GM06990 (cell line): ENCODE data around the gene SERPINA5.

Source experiments
- DNase-seq: peaks from one replicate; pipeline ENCODE4 v3.0.0-alpha.2; 2011; ENCODE audit not compliant: insufficient read length; ENCODE audit errors: extremely low read depth
- H3K27me3 ChIP-seq: replicated peaks from 2 replicates; pipeline ENCODE4 v1.6.0; 2011; ENCODE audit warnings: low read length; ENCODE audit not compliant: control insufficient read depth, insufficient read depth
- H3K36me3 ChIP-seq: 2 replicates; pipeline ENCODE4 v1.5.1; 2011; ENCODE audit warnings: low read length; ENCODE audit not compliant: control insufficient read depth, insufficient read depth
- H3K4me3 ChIP-seq: replicated peaks from 2 replicates; pipeline ENCODE4 v1.5.1; 2011; ENCODE audit warnings: low read depth, mild to moderate bottlenecking, control low read depth, low read length
- CTCF ChIP-seq: IDR thresholded peaks from 2 replicates; pipeline ENCODE4 v1.5.1; 2011; ENCODE audit warnings: low read length, control low read depth, mild to moderate bottlenecking, inconsistent platforms; ENCODE audit not compliant: insufficient read depth, poor library complexity, severe bottlenecking

Gene SERPINA5

GRCh38 chr14:94548131-94548998 is 32.9 kb upstream of the SERPINA5 start:
- no peak for TF ChIP-seq CTCF
- Histone ChIP-seq H3K4me3 (no peak overlapping the region), H3K36me3 (no peaks in the 10 kb centered on the region), H3K27me3 (no peaks in the 10 kb centered on the region)
- no peak for DNase-seq

DNA sequence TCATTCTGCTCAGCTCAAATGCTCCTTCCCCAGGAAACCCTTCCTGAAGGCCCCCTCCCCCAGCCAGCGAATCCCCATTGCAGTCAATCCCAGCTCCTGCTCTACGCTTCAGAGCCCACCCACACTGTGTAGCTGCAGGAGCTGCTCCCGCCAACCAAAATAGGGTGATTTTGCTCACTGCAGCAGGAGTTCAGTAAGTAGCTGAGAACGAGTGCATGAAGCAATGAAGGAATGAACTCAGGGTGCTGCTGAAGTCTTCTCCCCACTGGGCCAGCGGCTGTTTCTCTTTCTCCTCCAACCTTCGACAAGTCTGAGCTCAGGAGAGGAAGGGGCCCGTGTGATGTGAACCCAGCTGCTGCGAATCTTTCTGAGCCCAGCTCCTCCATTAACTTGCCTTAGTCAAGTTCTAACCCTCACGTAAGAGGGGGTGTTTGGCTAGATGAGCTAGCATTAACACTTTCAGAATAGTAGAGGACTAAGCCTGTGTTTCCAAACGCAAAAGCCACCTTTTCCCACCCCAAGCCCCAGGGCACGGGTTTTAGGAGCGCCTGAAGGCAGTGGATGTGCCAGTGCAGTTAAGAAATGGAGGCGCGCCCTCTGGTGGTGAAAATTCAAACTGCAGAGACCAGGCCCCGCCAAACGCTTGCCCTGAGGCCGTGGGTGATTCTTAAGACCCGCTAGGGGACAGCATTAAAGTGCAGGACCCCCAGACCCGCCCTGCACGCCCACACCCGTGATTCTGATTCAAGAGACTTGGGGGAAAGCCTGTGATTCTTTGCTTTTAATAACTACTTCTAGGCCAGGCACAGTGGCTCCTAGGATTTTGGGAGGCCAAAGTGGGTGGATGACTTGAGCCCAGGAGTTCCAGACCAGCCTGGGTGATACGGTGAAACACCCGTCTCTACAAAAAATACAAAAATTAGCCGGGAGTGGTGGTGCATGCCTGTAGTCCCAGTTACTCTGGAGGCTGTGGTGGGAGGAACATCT is 31.9 kb upstream of the SERPINA5 start:
- TF ChIP-seq CTCF, result peak; percentile 86
- H3K4me3 ChIP-seq, result no peak overlapping the region

DNA sequence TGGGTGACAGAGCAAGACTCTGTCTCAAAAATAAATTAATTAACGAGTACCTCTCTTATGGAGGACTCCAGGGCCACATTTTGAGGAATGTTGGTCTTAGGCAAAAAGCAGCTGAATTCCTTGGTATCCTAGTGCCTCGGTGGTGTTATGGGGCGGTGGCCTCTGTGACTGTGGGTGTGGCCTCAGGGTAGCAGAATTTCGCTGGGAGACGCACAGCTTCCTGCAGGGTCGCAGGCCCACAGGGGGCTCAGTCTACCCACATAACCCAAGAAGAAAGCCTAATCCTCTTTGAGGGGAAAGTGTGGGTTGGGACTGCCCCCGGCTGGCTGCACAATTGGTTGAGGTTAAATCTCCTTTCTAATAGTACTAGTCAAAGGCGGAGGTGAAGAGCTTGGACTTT is 31.2 kb upstream of the SERPINA5 start:
- no peak for TF ChIP-seq CTCF

More for the DNA sequence above, 31.9 kb upstream of the SERPINA5 start:
- H3K27me3 ChIP-seq, result no peaks in the 10 kb centered on the region
- H3K36me3 ChIP-seq, result no peaks in the 10 kb centered on the region
- DNase-seq, result peak; percentile 41

GRCh38 chr14:94555991-94556390 is 25.2 kb upstream of the SERPINA5 start:
- no peak for TF ChIP-seq CTCF

More for the DNA sequence above, 31.2 kb upstream of the SERPINA5 start:
- Histone ChIP-seq H3K4me3 (no peak overlapping the region), H3K36me3 (no peaks in the 10 kb centered on the region), H3K27me3 (no peaks in the 10 kb centered on the region)
- no peak for DNase-seq

GRCh38 chr14:94557327-94557726 is 23.9 kb upstream of the SERPINA5 start:
- Histone ChIP-seq H3K36me3 (no peaks in the 10 kb centered on the region), H3K4me3 (no peak overlapping the region), H3K27me3 (no peaks in the 10 kb centered on the region; the same call in 1 of the 2 replicates)
- TF ChIP-seq CTCF, result no peak
- DNase-seq, result no peak

More at GRCh38 chr14:94555991-94556390, 25.2 kb upstream of the SERPINA5 start:
- no peaks in the 10 kb centered on the region for H3K36me3 ChIP-seq
- no peak overlapping the region for H3K4me3 ChIP-seq
- no peak for DNase-seq
- H3K27me3 ChIP-seq, result no peaks in the 10 kb centered on the region; the same call in 1 of the 2 replicates
